ENCODE measurements around the gene WDR64.

The WDR64 gene

DNA sequence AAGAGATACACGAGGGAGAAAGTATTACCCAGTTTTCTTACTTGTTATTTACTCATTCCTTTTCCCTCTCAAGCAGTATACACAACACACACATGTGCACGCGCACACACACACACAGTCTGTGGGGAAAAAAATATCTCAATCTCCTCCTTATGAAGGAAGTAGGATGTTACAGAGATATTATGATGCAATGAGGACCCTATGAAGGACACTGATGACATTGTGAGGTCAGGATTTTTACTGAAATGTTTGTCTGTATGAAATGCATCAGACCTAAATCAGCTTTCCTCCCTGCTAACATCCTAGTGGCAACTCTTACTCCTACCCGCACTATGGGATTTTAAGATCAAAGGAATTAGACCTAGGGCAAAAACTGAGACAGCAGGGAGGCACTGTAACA is at the start of gene WDR64:
WDR64 (plus strand) TSS at position 270 of the 400 bp plus-strand sequence. CDS start 204 bp downstream, outside the sequence.
- DNase-seq (ENCODE audit: low read depth in 2 of 2), result no peak

DNA sequence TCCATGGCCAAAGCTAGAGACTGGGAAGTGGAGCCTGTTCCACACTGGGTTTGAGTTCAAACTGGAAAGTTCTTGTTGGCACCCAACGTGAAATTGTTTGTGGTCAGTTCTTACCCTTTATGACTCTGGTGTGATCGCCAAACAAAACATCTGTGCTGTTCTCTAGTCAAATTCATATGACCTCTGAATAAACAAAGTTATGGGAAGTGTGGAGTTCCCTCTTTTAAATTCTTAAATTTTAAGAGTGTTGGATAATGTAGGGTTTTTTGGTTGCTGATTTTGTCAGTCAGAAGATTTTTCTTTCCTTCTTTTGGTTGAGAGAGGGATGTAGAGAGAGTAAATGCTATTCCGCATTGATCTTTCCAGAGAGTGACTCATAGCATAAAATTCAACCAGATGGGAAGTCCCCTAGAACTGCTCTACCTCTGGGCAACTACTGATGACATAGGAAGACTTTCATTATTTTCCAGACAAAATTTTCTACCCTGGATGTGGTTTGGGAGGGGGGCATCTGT is 48.3 kb upstream of the WDR64 start:
- DNase-seq (ENCODE audit: low read depth in 2 of 2), result no peak

DNA sequence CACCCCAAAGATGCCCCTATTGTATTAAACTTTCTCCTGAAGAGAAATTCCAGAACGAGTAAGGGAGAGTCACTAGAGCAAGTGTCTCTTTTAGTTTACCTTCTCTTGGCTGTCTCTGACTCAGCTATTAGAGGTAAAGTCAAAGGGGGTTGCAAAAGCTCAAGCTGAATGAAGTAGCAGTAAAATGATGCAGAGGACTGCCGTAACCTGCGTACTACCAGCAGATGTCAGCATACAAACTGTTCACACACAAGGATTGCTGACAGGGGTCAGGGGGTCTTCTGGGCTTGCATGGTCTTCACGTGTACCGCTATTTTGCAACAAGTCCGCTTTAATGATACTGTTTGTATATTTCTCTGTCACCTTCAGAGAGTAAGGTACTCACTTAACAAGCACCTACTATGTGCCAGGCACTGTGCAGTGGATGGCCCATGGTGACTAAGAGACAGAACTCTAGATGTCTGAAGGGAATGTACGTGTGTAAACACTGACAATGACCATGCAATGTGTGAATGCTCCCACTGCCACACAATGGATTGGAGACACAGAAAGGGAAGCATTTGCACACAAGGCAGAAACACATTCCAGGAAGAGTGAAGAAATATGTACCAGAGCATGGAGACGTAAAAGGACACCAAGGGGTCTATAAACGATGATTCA is 46.8 kb upstream of the WDR64 start:
- no peak for DNase-seq (ENCODE audit: low read depth in 2 of 2)

DNA sequence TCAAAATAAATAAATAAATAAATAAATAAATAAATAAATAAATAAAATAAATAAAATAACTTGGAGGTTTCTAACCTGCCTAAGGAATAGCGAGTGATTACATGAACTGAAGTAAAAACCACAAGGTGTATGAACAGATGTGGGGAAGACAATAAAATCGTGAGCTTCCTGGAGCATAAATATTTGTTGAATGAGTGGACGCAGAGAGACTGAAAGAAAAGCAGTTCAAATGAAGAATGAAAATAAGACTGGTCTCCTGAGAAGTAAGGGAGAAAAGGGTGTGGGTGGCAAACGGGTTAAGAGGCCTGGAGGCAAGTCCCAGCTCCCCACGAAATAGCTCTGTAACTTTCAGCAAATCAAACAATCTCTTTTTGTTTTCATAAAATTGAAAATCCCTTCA is 45.5 kb upstream of the WDR64 start:
- no peak for DNase-seq (ENCODE audit: low read depth in 2 of 2)

DNA sequence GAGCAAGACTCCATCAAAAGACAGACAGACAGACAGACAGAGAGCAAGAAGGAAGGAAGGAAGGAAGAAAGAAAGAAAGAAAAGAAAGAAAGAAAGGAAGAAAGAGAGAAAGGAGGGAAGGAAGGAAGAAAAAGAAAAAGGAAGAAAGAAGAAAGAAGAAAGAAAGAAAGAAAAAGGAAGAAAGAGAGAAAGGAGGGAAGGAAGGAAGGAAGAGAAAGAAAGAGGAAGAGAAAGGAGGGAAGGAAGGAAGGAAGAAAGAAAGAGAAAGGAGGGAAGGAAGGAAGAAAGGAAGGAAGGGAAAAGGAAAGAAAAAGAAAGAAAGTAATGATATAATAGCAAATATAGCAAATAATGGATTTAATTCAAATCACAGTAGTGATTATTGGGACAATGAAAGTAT is 44.6 kb upstream of the WDR64 start:
- no peak for DNase-seq (ENCODE audit: low read depth in 2 of 2)

DNA sequence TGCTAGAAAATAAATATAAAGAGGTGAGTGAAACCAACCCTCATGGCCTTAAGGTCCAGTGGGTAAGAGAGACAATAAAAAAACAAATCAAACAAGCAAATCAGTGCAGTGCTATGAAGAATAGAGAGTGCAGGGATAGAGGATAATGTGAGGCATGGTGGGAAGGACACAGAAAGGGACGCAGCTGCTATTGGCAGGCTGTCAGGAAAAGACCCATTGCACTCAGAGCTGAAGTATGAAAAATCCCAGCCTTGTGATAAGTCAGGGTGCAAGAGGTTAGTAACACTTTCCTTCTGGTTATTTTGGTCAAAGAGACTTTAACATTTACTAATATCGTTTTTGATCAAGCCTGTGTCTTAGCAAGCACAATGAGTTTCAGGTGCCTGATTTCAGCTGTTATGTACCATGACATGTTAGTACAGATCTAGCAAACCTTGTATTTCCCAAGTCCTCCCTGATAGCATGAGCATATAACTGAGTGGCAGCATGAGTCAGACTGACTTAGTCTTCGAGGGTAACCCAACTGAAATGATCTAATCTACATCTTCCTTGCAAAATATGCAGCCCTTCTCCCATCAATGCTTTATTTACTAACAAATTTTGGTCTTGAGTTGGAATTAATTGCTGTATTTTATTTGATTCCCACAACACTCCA is 43.6 kb upstream of the WDR64 start:
- DNase-seq (ENCODE audit: low read depth in 2 of 2), result no peak

DNA sequence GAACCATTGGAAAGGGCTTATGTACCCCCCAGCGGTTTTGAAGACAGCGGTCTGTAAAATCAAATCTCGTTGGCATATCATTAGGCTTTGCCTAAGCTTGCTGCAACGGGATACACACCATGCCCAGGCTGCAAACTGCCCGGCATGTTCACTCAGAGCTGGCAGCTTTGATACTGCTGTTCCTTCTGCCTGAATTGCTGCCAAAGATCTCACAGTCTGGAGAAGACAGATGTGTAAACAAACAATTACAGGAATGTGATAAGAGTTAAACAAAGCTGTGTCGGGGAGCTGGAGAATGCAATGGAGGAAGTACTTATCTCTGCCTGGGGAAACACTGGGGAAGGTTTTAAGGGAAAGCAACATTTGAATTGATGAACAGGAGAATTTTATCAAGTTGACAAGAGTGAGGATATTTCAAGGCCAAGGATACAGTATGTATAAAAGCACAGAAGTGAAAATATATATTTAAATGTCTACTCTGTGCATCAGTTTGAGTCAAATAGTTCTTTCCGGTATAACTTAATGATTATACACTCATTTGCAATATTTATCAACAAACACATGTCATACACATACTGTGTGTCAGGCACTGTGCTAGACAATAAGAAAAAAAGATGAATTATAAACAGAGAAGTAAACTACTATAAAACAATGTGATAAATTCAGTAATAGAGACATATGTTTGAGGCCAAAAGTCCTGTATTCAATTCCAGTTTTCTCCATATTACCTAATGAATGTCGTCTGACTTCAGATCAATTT is 41.8 kb upstream of the WDR64 start:
- DNase-seq (ENCODE audit: low read depth in 2 of 2), result no peak

DNA sequence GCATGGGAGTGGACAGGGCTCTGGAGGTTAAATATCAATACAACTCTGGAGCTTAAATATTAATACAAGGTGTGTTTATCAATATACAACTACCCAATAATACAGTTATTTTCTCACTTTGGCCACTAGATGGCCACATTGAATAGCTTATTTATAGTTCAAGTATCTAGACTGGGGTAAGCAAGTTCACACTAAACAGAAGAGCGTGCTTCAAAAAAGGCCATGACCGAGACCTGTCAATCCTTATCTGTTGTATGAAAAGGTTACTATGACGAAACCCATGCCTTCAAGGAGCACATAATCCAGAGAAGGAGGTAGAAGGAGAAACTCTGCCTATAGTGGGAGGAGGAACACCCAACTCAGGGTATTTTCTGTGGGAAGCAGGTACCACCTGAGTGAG is 41.0 kb upstream of the WDR64 start:
- DNase-seq (ENCODE audit: low read depth in 2 of 2), result no peak

DNA sequence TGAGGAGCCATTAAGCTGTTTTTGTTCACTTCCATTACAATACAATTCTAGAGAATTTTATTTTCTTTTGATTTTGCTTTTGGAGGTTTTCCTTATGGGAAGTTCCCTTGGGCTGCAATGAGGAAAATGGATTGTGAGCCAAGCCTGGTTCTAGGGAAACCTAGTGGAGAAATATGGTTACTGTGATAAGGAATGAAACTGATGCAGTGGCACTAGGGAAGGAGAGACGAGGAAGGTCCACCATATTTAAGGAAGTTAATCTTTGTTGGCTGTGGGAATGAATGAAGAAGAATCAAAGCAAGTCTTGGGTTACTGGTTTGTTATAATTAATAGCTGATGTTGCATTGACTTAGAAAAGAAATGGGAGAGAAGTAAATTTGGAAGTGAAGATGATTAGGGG is 40.3 kb upstream of the WDR64 start:
- DNase-seq (ENCODE audit: low read depth in 2 of 2), result no peak

DNA sequence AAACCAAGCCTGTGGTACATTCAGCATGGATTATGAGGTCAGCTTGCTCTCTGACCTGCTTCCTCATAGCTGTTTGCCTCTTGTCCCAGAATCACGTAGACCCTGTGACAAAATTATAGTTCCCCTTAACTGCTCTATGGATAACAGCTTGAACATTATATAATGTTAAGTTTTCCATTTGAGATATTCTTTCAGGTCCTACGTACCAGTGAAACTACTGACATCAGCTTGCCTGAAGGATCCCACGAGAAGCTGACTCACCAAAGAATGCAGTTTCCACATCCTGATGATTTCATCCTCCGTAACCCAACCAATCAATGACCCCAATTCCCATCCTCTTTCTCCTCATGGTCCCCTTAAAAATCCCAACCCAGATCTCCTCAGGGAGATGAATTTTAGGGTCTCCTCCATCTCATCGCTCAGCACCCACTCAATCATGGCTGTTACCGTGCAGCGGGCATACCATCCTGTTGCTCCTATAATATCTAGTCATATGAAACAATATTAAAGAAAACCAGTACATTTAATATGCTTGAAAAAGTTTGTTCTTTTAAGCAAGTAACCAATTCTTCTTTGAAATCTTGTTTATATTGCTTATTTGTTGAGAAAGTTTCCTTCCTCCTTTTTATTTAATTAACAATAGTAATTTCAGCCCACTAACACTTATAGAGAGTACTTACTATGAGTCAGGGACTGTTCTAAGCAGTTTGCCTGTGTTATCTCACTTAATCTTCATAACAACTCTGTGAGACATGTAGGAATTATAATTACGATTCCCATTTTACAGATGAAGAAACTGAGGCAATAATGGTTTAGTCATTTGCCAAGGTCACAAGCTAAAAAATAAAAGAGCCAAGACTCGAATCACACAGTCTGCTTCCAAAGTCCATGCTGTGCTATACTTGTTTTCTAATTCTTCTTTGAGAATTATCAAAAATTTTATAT is 39.3 kb upstream of the WDR64 start:
- no peak for DNase-seq (ENCODE audit: low read depth in 2 of 2)

DNA sequence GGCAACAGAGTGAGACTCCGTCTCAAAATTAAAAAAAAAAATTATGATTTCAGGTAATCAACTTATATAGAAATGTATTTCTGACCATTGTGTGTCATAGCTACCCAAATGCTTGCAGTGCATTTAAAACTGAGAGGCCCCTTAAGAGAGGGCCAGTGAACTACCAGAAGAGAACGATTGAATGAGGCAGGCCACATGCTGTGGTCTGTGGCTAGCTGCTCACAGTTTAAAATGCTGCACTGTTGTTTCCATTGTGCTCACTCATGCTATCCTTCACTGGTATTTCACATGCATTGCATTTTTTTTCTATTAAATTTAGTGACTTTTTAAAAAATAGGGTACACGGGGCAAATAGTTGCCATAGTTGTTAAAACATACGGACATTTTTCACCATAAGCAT is 37.9 kb upstream of the WDR64 start:
- no peak for DNase-seq (ENCODE audit: low read depth in 2 of 2)

DNA sequence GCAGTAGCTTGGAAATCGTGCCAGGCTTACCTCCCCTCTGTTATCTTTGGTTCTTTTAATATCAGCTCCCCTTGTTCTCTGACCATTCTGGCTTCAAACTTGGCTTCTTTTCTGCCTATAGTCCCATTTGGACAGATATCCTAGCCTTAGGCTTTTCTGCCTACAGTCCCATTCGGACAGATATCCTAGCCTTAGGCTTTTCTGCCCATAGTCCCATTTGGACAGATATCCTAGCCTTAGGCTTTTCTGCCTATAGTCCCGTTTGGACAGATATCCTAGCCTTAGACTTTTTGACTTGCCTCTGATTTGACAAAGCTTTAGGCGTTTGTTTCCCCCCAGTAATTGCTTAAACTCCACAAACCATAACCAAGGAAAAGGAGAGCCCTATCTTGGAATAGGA is 37.5 kb upstream of the WDR64 start:
- DNase-seq (ENCODE audit: low read depth in 2 of 2), result no peak

DNA sequence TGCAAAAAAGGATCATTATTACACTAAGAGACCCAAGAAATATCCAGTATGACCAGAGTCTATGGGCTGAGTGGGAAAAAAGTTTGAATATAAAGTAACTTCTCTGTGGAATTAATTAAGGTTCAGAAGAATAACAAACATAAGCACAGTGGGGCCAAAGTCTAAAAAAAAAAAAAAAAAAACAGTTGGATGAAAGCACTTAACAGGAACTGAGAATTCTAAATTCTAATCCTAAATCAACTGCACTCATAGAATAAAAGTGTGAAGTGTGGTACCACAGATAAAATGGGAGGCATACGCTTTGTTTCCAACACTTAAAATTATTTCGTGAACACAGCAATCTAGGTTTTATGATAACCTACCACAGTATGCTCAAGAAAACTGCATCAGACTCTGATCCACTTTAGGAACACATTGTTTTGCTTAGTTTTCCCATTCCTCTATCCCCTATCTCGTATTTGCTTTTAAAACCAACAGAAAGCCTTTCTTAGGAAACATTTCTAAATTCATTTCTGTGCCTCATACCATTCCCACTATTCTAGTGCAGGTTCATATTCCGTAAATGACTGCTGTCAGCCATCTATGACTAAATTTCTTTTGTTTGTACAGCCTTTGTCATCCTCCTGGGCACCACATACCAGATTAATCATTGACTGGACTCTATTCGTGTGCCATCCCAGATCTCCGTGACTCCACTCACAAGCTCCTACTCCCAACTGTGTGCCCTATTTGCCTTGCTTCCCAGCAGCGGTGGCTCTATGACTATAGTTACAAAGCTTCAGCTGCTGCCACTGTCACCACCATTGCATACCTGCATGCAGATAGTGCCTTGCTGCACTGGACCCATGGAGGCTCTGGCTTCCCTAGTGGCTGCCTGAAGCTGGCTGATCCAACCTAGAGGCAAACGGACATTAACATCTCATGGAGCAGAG is 36.8 kb upstream of the WDR64 start:
- no peak for DNase-seq (ENCODE audit: low read depth in 2 of 2)

DNA sequence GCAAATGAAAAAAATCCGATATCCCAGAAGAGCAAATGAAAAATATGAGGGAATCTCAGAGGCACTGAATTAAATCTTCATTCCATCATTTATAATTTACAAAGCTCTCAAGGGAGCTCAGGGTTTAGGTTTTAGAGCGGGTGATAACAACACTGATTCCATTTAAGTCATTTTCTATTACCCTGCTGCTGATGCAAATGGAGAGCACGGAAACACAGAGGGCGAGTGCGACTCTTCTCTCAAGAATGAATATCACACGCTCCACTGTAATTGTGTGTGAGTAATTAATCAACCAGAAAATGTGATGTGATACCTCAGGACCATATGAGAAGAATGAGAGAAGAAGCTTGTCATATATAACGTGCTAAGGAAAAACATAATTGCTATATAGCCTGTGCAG is 34.7 kb upstream of the WDR64 start:
- no peak for DNase-seq (ENCODE audit: low read depth in 2 of 2)

DNA sequence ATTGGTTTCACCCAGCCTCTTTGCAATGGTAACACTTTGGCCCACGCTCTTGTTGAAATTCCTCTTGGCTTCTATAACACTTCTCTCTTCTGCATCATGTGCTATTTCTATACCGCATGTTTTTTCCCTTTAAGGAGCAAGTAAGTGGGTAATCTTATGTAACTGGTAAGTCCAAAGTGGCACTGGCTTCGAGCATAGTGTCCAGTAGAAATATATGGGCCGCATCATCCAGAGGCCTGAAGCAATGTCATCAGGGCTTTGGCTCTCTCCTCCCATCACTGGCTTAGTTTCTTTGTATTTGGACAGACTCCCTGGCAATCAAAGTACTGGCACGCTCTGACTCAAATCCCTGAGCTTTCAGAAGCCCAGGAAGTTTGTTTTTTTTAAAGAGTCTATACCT is 29.4 kb upstream of the WDR64 start:
- DNase-seq (ENCODE audit: low read depth in 2 of 2), result no peak

DNA sequence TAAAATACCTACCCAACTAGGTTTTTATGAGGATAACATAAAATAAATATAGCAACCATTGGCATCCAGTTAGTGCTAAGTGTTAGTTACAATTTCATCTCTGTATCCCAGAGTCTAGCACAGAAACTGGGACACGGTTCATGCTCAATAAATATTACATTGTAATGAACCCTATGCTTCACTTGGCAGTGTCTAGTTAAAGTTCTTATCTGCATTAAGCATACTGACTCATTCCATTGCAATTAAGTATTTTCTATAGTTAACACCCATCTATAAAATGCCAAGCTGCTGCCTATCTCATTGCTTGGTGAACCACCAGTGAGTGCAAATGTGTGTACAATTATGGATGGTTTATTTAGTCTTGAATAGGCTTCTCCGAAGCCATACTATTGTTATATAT is 27.1 kb upstream of the WDR64 start:
- DNase-seq (ENCODE audit: low read depth in 2 of 2), result no peak

DNA sequence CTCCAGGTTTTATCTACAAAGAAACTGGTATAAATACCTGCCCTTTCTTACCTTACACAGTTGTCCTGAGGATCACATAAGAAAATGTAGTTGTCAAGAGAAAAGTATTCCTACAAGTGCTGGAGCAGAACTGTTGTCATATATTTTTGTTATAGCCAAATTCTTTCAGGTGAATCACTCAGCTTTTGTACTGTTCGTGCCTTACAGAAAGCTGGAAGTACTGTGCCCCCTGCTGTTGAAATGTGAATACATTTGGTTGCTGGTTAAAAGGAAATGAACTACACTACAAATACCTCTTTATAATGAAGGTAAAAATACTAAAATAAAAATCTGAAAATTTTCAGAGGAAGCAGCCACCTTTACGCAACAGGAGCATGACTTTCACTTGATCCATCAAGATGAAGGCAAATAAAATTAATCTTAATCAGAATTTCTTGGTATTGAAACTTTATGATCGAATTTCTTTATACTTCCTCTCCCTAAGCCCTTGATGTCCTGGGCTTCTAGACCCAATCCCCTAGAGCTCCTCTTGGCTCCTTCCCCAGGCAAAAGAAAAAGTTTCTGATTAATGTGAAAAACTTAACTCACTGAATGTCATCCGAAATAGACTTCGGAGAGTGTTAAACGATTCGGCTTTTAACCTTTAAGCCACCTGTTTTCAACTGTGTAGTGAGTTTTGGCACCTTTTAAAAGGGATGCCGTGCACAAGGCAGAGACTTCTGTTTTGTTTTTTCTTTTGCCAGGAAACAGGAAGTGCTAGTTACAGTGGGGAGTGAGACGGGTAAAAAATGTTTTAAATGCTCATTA is 24.4 kb upstream of the WDR64 start:
- DNase-seq (ENCODE audit: low read depth in 2 of 2), result no peak

DNA sequence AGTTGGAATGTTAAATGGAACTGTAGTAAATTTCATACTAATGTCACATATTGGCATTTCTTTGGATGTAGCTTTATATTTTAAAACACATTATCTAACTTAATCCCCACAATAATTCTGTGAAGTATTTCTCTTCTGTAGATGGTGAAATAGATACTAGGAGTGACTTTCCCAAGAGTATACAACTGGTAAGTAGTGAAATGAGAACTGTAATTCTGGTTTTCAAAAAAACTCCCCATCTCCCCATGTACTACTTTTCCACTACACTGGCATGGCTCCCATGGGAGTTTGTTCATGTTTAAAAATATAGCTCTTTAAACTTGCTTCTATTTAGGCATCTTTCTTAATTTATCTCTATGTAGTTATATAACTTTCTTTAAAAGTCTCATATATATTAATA is 22.1 kb upstream of the WDR64 start:
- DNase-seq (ENCODE audit: low read depth in 2 of 2), result no peak

DNA sequence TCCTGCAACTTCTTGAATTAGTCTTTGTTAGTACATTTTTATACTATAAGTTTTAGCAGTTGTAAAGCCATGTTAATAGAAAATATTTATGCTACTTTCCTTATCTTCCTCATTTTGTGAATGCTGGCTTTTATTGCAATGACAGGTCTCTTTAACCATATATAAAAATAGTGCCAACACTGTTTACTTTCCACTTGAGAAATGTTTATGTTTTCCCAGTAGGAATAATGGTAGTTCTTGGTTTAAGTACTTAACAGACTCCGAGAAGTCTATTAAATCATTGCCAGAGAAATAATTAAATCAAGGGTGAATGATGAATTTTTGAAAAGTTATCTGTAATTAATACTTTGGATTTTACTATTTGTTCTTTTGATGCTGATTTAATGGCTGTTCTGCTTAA is 21.6 kb upstream of the WDR64 start:
- DNase-seq (ENCODE audit: low read depth in 2 of 2), result no peak

DNA sequence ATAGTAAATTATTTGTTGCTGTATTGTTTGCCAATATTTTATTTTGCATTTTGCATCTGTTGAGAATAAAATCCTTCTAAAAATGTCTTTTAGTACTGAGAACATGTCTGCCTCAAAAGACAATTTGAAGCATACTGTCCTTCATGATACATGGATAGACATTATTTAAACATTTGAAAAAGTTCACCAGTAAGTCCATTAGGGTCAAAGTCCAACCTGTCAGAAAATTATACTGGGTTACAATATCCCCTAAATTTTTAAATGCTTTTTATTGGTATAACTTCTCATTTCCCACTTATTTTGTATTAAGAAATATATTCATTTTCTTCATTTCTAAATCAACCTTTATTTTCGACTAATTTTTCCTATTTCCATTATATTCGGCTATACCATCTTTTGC is 21.2 kb upstream of the WDR64 start:
- DNase-seq (ENCODE audit: low read depth in 2 of 2), result no peak
